Left lung (tissue), 10 donors: ENCODE results near the gene CRISP3. TPM values are rescaled to one million over a fixed set of nuclear protein-coding genes. Genes with fewer than 3 reads are reported as not detected.

Experiments used
- ATAC-seq: fragments of 200-7000 bp; cut with Tn5 transposase; one replicate; pipeline ENCODE4 v1.9.1; 2020; ENCODE audit warnings: moderate library complexity
- DNase-seq, 4 donors: peaks; one replicate each; pipeline ENCODE4 v3.0.0-alpha.2; 2013 to 2020
- H3K27ac ChIP-seq, 2 donors: fragments of 200-600 bp; sonication (generic) in 1 of 2; one replicate each; pipeline versions ENCODE4 v1.5.0 to v1.8.0; 2020 to 2021
- H3K27me3 ChIP-seq, 2 donors: fragments of 200-600 bp; sonication (generic) in 1 of 2; one replicate each; pipeline versions ENCODE4 v1.5.0 to v1.8.0; 2020 to 2021
- H3K36me3 ChIP-seq, 2 donors: fragments of 200-600 bp; sonication (generic) in 1 of 2; one replicate each; pipeline versions ENCODE4 v1.5.0 to v1.8.0; 2020 to 2021
- H3K4me1 ChIP-seq, 2 donors: fragments of 200-600 bp; one replicate each; pipeline ENCODE4 v1.8.0; 2021
- H3K4me3 ChIP-seq, 2 donors: fragments of 200-600 bp; sonication (generic) in 1 of 2; one replicate each; pipeline versions ENCODE4 v1.5.0 to v1.8.0; 2020 to 2021; ENCODE audit warnings: mild to moderate bottlenecking in 1 of 2
- H3K9me3 ChIP-seq, 2 donors: fragments of 200-600 bp; sonication (generic) in 1 of 2; one replicate each; pipeline versions ENCODE4 v1.5.0 to v1.8.0; 2020 to 2021
- intact Hi-C, 2 donors: fragments of 100-400 bp; cut with DNase I; formaldehyde crosslinking; loops; one replicate each; pipeline versions ENCODE4 v1.11.2 to v1.14.2; 2022
- polyA plus RNA-seq, 6 donors: library from polyadenylated mRNA; unstranded; fragments of 120-200 nt; gene quantifications; one replicate each; pipeline ENCODE4 v1.2.1, GENCODE V29; 2013; ENCODE audit not compliant: insufficient read length in 6 of 6
- total RNA-seq, 2 donors: library from RNA; stranded (reverse); fragmentation: NEBNext Ultra II Directional; extraction: Animal tissue kit (Norgen Biotek cat#: 25700); gene quantifications; one replicate each; pipeline ENCODE4 v1.2.1, GENCODE V29; 2021
- TF ChIP-seq, protein P1 (sequence below), 2 donors: fragments of 200-600 bp; sonication (generic) in 1 of 2; IDR thresholded peaks; one replicate each; pipeline versions ENCODE4 v1.5.0 to v1.8.0; 2021; ENCODE audit warnings: antibody characterized with exemption in 2 of 2
- donor health status: DM: no; HTN: yes; CAD: no.
- donor health status: DM: no; HTN: no; CAD: no.

The CRISP3 gene
- total and polyA plus RNA-seq, 8 donors = 0.23 to 1.9 (median 0.36) TPM; not detected in 2

DNA sequence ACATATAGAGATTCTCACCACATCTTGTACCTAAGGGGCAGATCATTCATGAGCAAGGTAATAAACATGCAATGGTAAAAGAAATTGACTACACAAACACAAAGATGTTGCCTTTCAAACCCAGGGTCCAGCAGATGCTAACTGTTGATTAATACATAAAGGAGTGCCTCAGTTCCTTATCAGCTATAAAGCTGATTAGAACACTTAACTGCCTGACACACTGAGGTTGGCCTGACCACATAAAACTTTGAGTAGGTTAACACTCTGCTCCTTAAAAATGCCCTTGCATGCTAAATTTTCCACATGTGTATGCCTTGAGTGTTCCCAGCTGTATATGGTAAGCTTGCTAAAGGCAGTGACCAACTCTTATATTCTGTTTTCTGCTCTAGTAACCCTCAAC is 45.7 kb downstream of the CRISP3 start:
- ATAC-seq (no peak), DNase-seq (no peak)
- H3K9me3 ChIP-seq = peaks cover 0 to 20% of the 10 kb centered on the region in 2 donors
- intact Hi-C loops = no loop called here
- H3K27ac ChIP-seq = no peak overlapping the region
- H3K4me1 ChIP-seq = no peaks in the 10 kb centered on the region
- TF ChIP-seq, protein P1, sequence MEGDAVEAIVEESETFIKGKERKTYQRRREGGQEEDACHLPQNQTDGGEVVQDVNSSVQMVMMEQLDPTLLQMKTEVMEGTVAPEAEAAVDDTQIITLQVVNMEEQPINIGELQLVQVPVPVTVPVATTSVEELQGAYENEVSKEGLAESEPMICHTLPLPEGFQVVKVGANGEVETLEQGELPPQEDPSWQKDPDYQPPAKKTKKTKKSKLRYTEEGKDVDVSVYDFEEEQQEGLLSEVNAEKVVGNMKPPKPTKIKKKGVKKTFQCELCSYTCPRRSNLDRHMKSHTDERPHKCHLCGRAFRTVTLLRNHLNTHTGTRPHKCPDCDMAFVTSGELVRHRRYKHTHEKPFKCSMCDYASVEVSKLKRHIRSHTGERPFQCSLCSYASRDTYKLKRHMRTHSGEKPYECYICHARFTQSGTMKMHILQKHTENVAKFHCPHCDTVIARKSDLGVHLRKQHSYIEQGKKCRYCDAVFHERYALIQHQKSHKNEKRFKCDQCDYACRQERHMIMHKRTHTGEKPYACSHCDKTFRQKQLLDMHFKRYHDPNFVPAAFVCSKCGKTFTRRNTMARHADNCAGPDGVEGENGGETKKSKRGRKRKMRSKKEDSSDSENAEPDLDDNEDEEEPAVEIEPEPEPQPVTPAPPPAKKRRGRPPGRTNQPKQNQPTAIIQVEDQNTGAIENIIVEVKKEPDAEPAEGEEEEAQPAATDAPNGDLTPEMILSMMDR (IDR thresholded peaks at IDR 0.05) = no peak
- H3K4me3 ChIP-seq = no peak overlapping the region
- no peaks in the 10 kb centered on the region for H3K36me3 ChIP-seq
- H3K27me3 ChIP-seq = no peaks in the 10 kb centered on the region

DNA sequence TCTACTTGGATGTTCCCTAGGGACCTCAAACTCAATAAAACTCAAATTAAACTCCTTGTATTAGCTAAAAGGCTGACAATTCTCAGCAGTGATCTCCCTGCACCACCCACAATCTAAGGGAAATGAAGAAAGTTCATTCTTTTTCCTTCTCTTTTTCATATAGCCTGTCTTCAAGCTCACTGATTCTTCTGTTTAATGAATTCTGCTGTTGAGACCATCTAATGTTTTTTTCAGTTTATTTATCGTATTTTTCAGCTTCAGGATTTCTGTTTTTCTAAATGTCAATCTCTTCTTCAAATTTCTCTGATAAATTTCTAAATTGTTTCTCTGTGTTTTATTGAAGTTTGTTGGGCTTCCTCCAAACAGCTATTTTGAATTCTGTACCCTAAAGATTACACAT is 50.7 kb downstream of the CRISP3 start:
- TF ChIP-seq, protein P1 (IDR thresholded peaks at IDR 0.05) = no peak
- DNase-seq = no peak
- Histone ChIP-seq H3K36me3 (no peaks in the 10 kb centered on the region), H3K4me1 (no peaks in the 10 kb centered on the region), H3K27ac (no peak overlapping the region), H3K4me3 (no peak overlapping the region), H3K27me3 (no peaks in the 10 kb centered on the region), H3K9me3 (peaks cover 0 to 23% of the 10 kb centered on the region in 2 donors)
- intact Hi-C loops = no loop called here
- ATAC-seq = no peak

DNA sequence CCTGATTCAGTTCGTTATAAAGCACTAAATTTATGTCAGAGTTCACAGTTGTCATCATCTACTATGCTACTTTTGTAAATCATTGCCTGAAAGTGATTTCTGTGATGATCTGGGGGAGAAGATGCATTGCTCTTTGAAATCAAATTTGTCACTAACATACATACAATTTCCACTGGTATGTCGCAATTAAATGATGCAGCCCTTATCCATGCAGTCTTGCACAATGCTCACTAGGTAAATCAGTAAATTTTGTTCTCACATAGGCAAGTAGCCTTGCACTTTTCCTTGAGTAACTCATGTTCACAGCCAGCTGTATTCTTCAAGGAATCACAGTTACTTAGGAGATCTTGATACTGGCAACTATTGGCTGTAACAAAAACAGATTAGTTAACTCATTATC is 51.7 kb downstream of the CRISP3 start:
- no peak overlapping the region for H3K27ac ChIP-seq
- intact Hi-C loops = no loop called here
- TF ChIP-seq, protein P1 (IDR thresholded peaks at IDR 0.05) = no peak
- no peaks in the 10 kb centered on the region for H3K27me3 ChIP-seq
- ATAC-seq (no peak), DNase-seq (no peak)
- H3K36me3 ChIP-seq = no peaks in the 10 kb centered on the region
- peaks cover 0 to 23% of the 10 kb centered on the region in 2 donors for H3K9me3 ChIP-seq
- H3K4me3 ChIP-seq = no peak overlapping the region
- no peaks in the 10 kb centered on the region for H3K4me1 ChIP-seq

Other genes with a start within 250 kb of the CRISP3 start
- not detected for gene GLYATL3, start 244.5 kb downstream of the CRISP3 start, total RNA-seq
- gene GLYATL3, start 244.5 kb downstream of the CRISP3 start, polyA plus RNA-seq = not detected
- 1 to 10 TPM; 7.0 to 10.0 TPM for gene C6orf141, start 193.7 kb downstream of the CRISP3 start, total RNA-seq
- gene C6orf141, start 193.7 kb downstream of the CRISP3 start, polyA plus RNA-seq = 1 to 10 TPM; 3.0 to 6.3 (median 4.7) TPM
- not detected for gene RHAG, start 107.5 kb downstream of the CRISP3 start, total RNA-seq
- 1 to 10 TPM; 1.4 to 2.2 (median 1.9) TPM for gene RHAG, start 107.5 kb downstream of the CRISP3 start, polyA plus RNA-seq
- gene CRISP2, start 30.8 kb downstream of the CRISP3 start, total RNA-seq = not detected
- under 1 TPM; 0.34 to 0.66 (median 0.51) TPM for gene CRISP2, start 30.8 kb downstream of the CRISP3 start, polyA plus RNA-seq
- not detected for gene PGK2, start 42.9 kb upstream of the CRISP3 start, total RNA-seq
- gene PGK2, start 42.9 kb upstream of the CRISP3 start, polyA plus RNA-seq = under 1 TPM in 1 of 6 donors, not detected in 5; 0.08 TPM
- not detected for gene CRISP1, start 122.1 kb upstream of the CRISP3 start, total RNA-seq
- not detected for gene CRISP1, start 122.1 kb upstream of the CRISP3 start, polyA plus RNA-seq
- not detected for gene DEFB114, start 219.8 kb upstream of the CRISP3 start, total RNA-seq
- gene DEFB114, start 219.8 kb upstream of the CRISP3 start, polyA plus RNA-seq = not detected
- gene DEFB113, start 225.2 kb upstream of the CRISP3 start, total RNA-seq = not detected
- gene DEFB113, start 225.2 kb upstream of the CRISP3 start, polyA plus RNA-seq = not detected